Epidermal melanocyte (primary cell): ENCODE results near the gene SLC12A6.
"Not testable (repeated sequence)": the region's sequence is repeated elsewhere in the genome, so short reads cannot be mapped to it uniquely, and the experiment has no call there.

Experiments
- DNase-seq: peaks from one replicate; pipeline ENCODE4 v3.0.0; 2011; ENCODE audit warnings: low spot score; ENCODE audit not compliant: insufficient read length

SLC12A6 gene

GRCh38 chr15:34206011-34206410, 131.6 kb downstream of the SLC12A6 start:
- no peak for DNase-seq

GRCh38 chr15:34203936-34204335, 133.6 kb downstream of the SLC12A6 start:
- no peak for DNase-seq

GRCh38 chr15:34203305-34203704, 134.3 kb downstream of the SLC12A6 start:
- no peak for DNase-seq

- not testable (repeated sequence) for DNase-seq
These were observed 144.3 kb downstream of the SLC12A6 start for GRCh38 chr15:34193272-34193671.

GRCh38 chr15:34188711-34189110, 148.9 kb downstream of the SLC12A6 start:
- DNase-seq = no peak

- no peak for DNase-seq
These were observed 151.9 kb downstream of the SLC12A6 start for GRCh38 chr15:34185666-34186065.

- DNase-seq = no peak
These were observed 154.6 kb downstream of the SLC12A6 start for GRCh38 chr15:34182942-34183341.
